Omental fat pad (tissue), 4 donors: ENCODE results near the gene BBC3. TPM values are rescaled to one million over a fixed set of nuclear protein-coding genes. Genes with fewer than 3 reads are reported as not detected.
A peak's percentile ranks its signal among the peaks of the same experiment; 100 is the strongest.
"Not testable (repeated sequence)": the region's sequence is repeated elsewhere in the genome, so short reads cannot be mapped to it uniquely, and the experiment has no call there.

Experiments
- ATAC-seq: fragments of 150-250 bp; one replicate; pipeline ENCODE4 v1.9.1; 2016; ENCODE audit warnings: mild to moderate bottlenecking, moderate library complexity; ENCODE audit not compliant: low FRiP score
- DNase-seq: peaks from one replicate; pipeline ENCODE4 v3.0.0-alpha.2; 2019; ENCODE audit warnings: low spot score
- total RNA-seq, 4 donors: library from RNA; depleted of rRNA; stranded (reverse); fragments of >200 nt; gene quantifications; one replicate each; pipeline ENCODE4 v1.1.0, GENCODE V29; 2016
- TF ChIP-seq, protein P1 (sequence below), 3 donors: fragments of 450-650 bp; IDR thresholded peaks; one replicate each; pipeline ENCODE4 v1.5.1; 2016 to 2017; ENCODE audit warnings: antibody characterized with exemption in 3 of 3, mild to moderate bottlenecking in 3 of 3, moderate library complexity in 2 of 3

The BBC3 gene
- total RNA-seq, 4 donors from 2014 or later = 1.0 to 9.1 (median 1.8) TPM

DNA sequence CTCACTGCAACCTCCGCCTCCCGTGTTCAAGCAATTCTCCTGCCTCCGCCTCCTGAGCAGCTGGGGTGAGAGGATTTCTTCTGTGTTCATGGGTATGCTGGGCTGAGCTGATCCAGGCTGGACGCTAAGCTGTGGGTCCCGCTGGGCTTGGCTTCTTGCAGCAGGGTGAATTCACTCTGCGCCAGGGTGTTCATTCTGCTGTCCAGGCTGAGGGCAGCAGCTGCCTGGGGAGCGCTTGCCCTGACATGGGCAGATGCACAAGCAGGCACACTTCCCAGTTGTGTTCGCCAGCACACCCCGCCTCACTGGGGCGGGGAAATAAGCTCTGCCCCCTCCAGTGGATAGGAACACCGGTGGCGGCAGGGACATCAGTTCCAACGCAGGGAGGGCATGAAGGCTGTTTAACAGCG lies 36.4 kb upstream of the BBC3 start:
- peak; percentile 20 for ATAC-seq
- TF ChIP-seq, protein P1, sequence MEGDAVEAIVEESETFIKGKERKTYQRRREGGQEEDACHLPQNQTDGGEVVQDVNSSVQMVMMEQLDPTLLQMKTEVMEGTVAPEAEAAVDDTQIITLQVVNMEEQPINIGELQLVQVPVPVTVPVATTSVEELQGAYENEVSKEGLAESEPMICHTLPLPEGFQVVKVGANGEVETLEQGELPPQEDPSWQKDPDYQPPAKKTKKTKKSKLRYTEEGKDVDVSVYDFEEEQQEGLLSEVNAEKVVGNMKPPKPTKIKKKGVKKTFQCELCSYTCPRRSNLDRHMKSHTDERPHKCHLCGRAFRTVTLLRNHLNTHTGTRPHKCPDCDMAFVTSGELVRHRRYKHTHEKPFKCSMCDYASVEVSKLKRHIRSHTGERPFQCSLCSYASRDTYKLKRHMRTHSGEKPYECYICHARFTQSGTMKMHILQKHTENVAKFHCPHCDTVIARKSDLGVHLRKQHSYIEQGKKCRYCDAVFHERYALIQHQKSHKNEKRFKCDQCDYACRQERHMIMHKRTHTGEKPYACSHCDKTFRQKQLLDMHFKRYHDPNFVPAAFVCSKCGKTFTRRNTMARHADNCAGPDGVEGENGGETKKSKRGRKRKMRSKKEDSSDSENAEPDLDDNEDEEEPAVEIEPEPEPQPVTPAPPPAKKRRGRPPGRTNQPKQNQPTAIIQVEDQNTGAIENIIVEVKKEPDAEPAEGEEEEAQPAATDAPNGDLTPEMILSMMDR (IDR thresholded peaks at IDR 0.05) = no peak
- no peak for DNase-seq

- DNase-seq (no peak), ATAC-seq (no peak)
- TF ChIP-seq, protein P1 (IDR thresholded peaks at IDR 0.05) = no peak
These were observed 35.5 kb upstream of the BBC3 start for GRCh38 chr19:47266401-47266941.

GRCh38 chr19:47264629-47265028 lies 33.6 kb upstream of the BBC3 start:
- TF ChIP-seq, protein P1 (IDR thresholded peaks at IDR 0.05) = no peak
- ATAC-seq = no peak
- DNase-seq = no peak

GRCh38 chr19:47261946-47262793 lies 31.2 kb upstream of the BBC3 start:
- not testable (repeated sequence) for ATAC-seq, DNase-seq

- TF ChIP-seq, protein P1 (IDR thresholded peaks at IDR 0.05) = no peak
- DNase-seq = no peak
These were observed 29.5 kb upstream of the BBC3 start for GRCh38 chr19:47260476-47260875.

DNA sequence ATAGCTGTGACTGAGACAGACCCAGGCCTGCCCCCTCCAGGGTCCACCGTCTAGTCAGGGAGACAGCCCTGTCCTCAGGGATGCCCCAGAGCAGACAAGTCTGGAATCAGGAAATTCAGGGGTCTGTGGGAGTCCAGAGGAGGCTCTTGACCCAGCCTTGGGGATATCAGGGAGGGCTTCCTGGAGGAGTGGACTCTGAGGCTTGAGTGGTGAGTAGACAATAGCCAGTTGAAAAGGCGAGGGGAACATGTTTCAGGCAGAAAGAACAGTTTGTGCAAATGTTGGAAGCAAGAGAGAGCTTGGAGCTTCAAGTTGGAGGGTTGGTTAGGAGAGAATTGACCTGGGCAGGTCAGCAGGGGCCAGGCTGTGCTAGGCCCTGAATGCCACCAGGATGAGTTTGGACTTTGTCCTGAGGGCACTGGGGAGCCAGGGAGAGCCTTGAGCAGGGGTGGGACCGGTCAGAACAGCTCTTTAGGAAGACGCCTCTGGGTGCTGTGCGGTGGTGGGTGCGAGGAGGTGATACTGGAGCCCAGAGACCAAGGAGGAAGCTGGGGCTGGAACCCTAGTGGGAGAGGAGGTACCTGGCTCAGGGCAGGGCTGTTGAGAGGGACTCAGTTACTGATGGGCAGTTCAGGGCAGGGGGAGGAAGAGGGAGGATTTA lies 28.0 kb upstream of the BBC3 start:
- TF ChIP-seq, protein P1 (IDR thresholded peaks at IDR 0.05) = no peak
- no peak for ATAC-seq
- no peak for DNase-seq

More at GRCh38 chr19:47260476-47260875, 29.5 kb upstream of the BBC3 start:
- ATAC-seq = no peak

DNA sequence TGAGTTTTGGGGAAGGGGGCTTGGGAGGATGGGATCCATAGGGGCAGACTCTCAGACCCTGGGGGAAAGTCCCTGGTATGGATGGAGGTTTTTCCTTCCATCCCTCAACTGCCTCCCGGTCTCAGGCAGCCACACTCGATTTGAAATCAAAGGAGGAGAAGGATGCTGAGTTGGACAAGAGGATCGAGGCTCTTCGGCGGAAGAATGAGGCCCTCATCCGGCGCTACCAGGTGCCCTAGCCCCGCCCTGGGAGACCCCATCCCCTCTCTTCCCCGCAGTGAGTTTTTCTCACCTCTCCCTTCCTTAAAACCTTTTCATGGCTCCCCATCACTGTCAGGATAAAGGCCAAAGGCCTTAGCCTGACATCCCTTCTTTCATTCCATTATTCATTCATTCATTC lies 27.4 kb upstream of the BBC3 start:
- no peak for DNase-seq
- TF ChIP-seq, protein P1 (IDR thresholded peaks at IDR 0.05) = no peak
- ATAC-seq = no peak
